Fibroblast of skin of right quadriceps (primary cell): ENCODE data around the gene CHSY1.
A peak's percentile ranks its signal among the peaks of the same experiment; 100 is the strongest.

Experiments used
- DNase-seq: peaks from one replicate; pipeline ENCODE4 v3.0.0-alpha.2; 2013

The CHSY1 gene

GRCh38 chr15:101267320-101268104, 15.7 kb upstream of the CHSY1 start:
- DNase-seq, result peak; percentile 45

DNA sequence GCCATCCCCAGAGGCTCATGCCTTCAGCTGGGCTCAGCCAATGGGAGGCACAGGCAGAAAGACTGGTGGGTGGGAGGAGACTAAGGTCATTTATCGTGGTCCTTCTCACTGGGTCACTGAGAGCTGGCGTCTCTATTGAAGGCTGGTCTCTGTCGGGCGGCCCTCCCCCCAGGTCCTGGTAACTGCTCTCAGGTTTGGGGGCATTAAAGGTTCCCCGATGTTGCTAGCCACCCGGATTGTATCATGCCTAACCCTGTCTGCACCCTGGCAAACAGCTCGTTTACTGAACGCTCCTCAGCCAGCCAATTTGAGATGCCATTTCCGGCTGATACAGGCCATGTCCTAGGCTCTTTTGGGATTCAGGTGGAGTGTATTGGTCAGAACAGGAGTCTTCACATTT, 14.9 kb upstream of the CHSY1 start:
- no peak for DNase-seq

GRCh38 chr15:101266034-101266433, 14.2 kb upstream of the CHSY1 start:
- DNase-seq, result peak; percentile 83

DNA sequence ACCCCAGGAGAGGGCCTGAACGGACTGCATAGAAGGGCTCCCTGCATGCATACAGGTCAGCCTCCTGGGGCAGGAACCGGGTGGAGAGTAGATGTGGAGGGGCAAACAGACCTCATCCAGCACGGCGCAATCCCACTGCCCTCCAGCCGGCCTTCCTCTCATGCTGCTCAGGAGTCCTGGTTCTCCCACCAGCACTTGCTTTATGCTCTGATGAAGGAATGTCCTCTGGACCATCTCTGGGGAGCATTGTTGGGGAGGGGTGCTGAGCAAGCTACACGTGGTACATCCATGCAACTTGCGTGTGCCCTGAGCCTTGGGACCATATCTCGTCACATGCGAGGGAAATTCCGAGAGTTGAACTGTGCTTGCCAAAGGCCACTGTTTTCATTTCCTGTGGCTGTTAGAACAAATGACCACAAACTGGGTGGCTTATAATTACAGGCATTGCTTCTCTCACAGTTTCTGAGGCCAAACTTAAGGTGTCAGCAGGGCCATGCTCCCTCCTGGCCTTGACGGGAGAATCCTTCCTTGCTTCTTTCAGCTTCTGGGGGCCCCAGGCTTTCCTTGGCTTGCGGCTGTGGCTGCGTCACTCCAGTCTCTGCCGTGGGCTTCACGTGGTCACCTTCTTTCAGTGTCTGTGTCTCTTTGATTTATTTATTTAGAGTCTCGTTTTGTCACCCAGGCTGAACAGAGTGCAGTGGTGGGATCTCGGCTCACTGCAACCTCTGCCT, 13.2 kb upstream of the CHSY1 start:
- DNase-seq, result no peak

- no peak for DNase-seq
These were observed 12.2 kb upstream of the CHSY1 start for GRCh38 chr15:101264011-101264410.

GRCh38 chr15:101262551-101262950, 10.7 kb upstream of the CHSY1 start:
- no peak for DNase-seq

- DNase-seq, result peak; percentile 67
These were observed 6.6 kb upstream of the CHSY1 start for GRCh38 chr15:101258238-101259144.

DNA sequence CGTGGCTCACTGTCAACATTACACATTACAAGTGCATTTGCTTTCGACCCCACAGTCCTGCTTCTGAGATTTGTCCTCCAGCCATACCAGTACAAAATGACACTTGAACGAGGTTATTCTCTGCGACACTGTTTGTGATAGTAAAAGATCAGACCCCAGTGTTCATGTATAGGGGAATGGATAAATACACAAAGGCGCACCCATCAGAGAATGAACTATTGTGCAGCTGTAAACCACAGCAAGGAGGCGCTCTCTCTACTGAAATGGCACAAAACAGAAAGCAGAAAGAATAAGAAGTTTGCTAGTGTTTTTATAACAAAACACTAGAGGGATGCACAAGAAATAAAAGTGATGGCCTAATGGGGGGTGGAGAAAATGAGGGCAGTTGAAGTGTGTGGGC, 4.9 kb upstream of the CHSY1 start:
- DNase-seq, result no peak

DNA sequence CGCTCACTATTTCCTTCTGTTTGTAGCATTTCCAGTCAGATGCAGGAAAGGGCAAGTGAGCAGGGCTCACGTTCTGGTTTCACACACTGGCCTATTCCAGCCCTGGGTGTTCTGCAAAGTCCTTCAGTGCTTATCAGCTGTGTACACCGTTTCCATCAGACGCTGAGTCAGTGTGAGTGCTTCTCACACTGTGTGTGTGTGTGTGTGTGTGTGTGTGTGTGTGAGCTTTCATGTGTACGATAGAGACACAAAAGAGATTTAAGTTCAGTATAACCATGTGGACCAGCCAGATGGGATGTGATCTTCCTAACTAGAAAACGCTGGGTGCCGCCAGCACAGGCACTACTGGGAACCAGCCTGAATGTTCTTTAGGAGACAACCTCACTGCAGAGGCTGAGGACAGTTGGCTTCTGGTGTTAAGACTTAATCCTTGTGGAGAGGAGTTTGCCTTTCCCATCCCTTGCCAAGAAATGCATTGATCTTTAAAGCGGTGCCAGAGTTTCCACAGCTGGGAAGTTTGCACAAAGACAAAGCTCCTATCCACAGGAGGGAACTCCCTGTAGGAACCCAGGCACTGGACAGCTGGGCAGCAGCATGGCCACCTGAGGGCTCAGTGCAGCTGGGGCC, 3.9 kb upstream of the CHSY1 start:
- peak; percentile 60 for DNase-seq

GRCh38 chr15:101255051-101255395, 3.2 kb upstream of the CHSY1 start:
- DNase-seq, result peak; percentile 28

DNA sequence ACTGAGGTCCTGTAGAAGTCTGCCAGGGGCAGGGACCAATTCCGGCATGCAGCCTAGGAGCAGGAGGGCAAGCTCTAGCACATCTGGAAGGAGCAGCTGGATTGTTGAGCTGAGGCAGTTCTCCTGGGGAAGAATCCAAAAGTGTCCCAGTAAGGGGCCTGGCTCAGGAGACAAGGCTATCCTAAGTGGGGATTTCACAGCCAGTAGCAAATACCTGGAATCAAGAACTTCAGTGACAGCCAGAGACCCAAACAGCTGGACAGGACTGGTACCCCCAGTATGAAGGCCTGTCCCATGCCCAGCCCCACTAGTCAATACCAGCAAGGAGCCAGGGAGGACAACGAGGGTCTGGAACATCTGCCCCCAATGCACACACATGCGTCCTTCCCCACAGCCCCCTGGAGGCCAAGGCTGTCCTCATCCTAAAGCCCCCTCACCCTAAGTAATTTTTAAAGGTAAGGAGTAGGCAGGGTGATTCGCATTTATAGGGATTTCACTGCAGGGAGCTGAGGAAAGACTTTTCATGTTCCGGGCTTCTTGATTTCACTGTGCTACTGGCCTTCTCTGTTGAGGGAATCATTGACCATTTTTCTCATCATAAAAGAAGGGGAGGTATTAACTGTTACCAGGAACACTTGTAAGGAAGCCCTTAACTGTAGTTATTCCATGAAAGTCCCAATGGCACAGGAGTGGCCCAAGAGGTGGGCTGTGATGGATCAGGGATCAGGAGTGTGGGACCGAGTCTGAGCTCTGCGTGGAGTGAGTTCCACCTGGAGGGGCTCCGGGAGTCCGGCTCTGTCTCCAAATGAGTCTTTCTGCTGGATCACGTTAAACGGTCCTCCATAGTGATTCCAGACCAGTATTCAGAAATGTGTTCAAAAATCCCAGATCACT, 2.6 kb upstream of the CHSY1 start:
- DNase-seq, result no peak

GRCh38 chr15:101252836-101253235, 988 bp upstream of the CHSY1 start:
- no peak for DNase-seq

DNA sequence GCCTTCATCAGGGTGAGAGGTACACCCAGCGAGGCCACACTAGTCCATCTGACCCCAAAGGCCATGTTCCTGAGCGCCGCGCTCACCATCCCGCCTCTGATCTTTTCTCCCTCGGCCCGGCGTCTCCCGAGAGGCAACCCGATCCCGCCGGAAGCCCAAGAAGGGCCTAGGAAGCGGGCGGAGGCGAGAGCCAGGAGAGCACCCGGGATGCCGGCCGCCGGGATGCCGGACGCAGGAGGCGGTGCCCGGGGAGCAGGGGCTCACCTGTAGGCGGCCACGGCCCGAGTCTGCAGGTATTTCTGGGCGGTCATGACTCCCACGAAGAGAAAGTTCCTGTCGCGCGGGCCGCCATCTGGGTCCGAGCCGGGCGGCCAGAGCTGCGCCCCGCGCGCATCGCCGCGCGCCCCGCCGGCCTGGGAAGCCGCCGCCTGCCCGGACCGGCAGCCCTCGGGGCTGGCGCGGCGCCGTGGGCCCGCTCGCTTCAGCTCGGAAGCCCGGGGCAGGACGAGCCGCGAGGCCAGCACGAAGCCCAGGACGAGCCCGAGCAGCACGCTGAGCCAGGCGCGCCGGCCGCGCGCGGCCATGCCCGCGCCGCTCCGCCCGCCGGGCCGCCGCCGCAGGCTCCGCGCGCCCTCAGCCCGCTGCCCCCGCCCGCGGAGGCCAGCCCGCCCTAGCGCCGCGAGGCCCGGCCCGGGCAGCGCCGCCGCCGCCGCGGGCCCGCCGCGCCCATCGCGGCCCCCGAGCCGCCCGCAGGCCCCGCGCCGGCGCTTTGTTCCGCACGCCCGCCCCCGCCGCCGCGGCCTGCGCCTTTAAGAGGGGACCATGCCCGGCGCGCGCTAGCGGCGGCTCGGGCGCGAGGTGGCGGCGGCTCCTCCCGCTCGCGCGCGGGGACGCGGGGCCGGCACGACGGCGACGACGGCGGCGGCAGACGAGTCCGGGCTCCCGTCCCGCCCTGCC, 697 bp downstream of the CHSY1 start:
- no peak for DNase-seq

GRCh38 chr15:101250341-101250831, 1.5 kb downstream of the CHSY1 start:
- peak; percentile 88 for DNase-seq

- DNase-seq, result no peak
These were observed 3.6 kb downstream of the CHSY1 start for GRCh38 chr15:101248274-101248673.

DNA sequence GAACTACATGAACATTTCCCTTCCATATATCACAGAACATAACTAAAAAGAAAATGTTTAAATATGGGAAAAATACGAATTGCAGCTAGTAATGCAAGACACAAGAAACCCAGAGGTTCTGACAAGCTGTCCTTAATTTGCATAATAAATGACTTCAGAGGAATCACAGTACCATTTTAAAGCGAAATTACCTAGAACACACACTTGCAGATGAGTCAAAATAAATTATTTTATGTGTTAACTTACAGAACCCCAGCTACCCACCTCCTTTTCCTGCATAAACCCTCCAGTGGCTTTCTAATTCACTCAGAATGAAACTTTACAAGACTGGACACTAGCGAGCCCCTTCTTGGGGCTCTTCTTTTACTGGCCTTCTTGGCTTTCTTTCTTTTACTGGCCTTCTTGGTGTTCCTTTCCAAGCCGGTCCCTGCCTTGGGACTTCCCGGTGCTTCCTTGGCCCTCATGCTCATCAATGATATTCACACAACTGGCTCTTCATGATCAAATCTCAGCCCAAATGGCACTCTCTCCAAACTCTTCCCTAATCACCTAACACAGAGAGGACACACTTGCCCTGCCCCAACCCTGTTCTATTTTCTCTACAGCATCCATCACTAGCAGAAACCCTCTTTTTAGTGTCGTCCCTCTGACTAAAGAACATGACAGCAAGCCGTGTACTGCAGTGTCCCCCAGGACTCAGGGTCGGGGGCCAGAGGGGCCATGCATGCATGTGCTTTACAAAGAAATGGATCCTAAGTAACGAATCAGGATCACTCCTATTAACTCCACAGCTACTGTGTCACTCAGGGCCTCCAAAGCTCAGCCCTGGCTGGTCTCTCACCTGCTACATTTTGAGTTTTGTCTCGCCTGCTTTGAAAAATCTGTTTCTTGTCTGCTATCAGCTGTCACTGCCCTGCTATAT, 4.8 kb downstream of the CHSY1 start:
- no peak for DNase-seq

DNA sequence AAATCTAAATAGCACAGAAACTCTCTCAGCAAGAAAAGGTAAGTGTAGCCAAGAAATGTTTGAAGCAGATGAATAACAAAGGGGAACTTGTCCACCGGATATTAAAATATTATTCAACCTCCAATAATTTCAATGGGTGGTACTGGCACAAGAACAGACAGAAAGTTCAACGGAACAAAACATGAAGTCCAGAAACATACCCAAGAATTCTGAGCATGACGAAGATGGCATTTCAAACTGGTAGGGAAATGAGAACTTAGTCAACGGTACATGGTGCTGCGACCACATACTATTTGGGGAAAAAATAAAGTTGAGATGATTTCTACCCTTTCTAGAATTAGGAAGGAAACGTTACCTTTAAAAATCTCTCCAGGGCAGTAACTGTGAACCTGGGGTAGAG, 5.5 kb downstream of the CHSY1 start:
- DNase-seq, result no peak

GRCh38 chr15:101244889-101245668, 6.8 kb downstream of the CHSY1 start:
- no peak for DNase-seq
